ENCODE results near the gene LPAR2.
"Not testable (repeated sequence)": the region's sequence is repeated elsewhere in the genome, so short reads cannot be mapped to it uniquely, and the experiment has no call there.

Gene LPAR2

DNA sequence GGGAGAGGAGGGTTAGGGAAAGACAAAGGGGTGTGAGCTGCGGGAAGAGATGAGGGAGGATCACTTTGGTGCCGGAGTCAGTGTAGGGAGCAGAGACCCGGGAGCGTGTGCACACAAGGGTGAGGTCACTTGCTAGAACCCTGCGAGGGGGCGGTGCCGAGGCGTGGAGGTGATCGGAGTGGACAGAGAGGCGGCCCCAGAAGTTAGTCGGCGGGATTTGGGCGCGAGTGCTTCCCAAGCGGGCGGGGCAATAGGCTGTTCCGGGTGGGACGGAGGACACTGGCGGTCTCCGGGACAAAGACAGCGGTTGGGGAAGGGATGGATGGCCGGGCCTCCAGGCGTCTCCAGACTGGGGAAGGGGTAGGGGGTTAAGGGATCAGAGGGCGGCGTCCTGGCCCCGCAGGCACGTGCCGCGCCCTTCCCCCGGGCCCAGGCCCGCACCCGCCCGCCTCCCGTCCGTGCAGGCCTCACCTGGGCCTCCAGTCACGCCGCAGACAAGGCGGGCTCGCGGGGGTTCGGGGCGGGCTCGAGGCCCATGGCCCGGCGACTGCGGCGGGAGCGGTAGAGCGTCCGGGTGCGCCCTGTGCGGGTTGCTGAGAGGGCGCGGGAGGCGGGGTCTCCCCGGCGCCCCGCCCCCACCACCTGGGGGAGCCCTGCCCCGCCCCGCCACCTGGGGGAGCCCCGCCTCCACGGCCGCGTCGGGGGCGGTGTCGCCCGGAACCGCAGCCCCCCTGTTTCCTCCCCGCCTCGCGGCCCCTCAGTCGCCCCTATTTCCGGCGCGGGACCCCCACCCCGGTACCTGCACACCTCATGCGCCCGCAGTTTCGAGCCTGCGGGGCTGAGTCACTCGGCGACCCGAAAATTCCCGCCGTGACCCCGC, at the start of gene LPAR2:
TSS of gene LPAR2 (minus strand) at position 600 of the 880 bp plus-strand sequence. CDS start 945 bp downstream, outside the sequence.
- peak within 1 kb of the TSS; percentile 79 for H3K4me3 ChIP-seq (ENCODE audit: low read depth, low read length)
- TF ChIP-seq, protein P1, sequence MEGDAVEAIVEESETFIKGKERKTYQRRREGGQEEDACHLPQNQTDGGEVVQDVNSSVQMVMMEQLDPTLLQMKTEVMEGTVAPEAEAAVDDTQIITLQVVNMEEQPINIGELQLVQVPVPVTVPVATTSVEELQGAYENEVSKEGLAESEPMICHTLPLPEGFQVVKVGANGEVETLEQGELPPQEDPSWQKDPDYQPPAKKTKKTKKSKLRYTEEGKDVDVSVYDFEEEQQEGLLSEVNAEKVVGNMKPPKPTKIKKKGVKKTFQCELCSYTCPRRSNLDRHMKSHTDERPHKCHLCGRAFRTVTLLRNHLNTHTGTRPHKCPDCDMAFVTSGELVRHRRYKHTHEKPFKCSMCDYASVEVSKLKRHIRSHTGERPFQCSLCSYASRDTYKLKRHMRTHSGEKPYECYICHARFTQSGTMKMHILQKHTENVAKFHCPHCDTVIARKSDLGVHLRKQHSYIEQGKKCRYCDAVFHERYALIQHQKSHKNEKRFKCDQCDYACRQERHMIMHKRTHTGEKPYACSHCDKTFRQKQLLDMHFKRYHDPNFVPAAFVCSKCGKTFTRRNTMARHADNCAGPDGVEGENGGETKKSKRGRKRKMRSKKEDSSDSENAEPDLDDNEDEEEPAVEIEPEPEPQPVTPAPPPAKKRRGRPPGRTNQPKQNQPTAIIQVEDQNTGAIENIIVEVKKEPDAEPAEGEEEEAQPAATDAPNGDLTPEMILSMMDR (IDR thresholded peaks at IDR 0.05; ENCODE audit: borderline replicate concordance, insufficient read depth, low read depth, low read length), result no peak

- TF ChIP-seq, protein P1 (IDR thresholded peaks at IDR 0.05; ENCODE audit: borderline replicate concordance, insufficient read depth, low read depth, low read length), result no peak
- H3K4me3 ChIP-seq (ENCODE audit: low read depth, low read length), result no peak overlapping the region
Observed at GRCh38 chr19:19677579-19677978, 49.6 kb upstream of the LPAR2 start.

GRCh38 chr19:19674315-19674714, 46.3 kb upstream of the LPAR2 start:
- TF ChIP-seq, protein P1 (IDR thresholded peaks at IDR 0.05; ENCODE audit: borderline replicate concordance, insufficient read depth, low read depth, low read length), result no peak
- no peak overlapping the region for H3K4me3 ChIP-seq (ENCODE audit: low read depth, low read length)

DNA sequence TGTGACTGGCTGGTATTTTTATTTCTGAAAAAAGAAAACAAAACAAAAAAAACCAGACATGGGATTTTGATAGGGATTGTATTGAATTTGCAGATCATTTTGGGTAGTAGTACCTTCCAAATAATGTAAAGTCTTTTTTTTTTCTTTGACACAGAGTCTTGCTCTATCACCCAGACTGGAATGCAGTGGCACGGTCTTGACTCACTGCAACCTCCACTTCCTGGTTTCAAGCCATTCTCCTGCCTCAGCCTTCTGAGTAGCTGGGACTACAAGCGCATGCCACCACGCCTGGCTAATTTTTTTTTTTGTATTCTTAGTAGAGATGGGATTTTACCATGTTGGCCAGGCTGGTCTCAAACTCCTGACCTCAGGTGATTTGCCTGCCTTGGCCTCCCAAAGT, 44.8 kb upstream of the LPAR2 start:
- TF ChIP-seq, protein P1 (IDR thresholded peaks at IDR 0.05; ENCODE audit: borderline replicate concordance, insufficient read depth, low read depth, low read length), result no peak
- no peak overlapping the region for H3K4me3 ChIP-seq (ENCODE audit: low read depth, low read length)

GRCh38 chr19:19670070-19670551, 42.1 kb upstream of the LPAR2 start:
- H3K4me3 ChIP-seq (ENCODE audit: low read depth, low read length), result no peak overlapping the region
- TF ChIP-seq, protein P1 (IDR thresholded peaks at IDR 0.05; ENCODE audit: borderline replicate concordance, insufficient read depth, low read depth, low read length), result no peak

GRCh38 chr19:19668230-19669012, 40.4 kb upstream of the LPAR2 start, which contains the start of gene ZNF101:
ZNF101 (plus strand) TSS chr19:19668839; CDS start chr19:19668964, 125 bp downstream.
- H3K4me3 ChIP-seq (ENCODE audit: low read depth, low read length), result peak within 1 kb of the TSS; percentile 95
- TF ChIP-seq, protein P1 (IDR thresholded peaks at IDR 0.05; ENCODE audit: borderline replicate concordance, insufficient read depth, low read depth, low read length), result no peak

DNA sequence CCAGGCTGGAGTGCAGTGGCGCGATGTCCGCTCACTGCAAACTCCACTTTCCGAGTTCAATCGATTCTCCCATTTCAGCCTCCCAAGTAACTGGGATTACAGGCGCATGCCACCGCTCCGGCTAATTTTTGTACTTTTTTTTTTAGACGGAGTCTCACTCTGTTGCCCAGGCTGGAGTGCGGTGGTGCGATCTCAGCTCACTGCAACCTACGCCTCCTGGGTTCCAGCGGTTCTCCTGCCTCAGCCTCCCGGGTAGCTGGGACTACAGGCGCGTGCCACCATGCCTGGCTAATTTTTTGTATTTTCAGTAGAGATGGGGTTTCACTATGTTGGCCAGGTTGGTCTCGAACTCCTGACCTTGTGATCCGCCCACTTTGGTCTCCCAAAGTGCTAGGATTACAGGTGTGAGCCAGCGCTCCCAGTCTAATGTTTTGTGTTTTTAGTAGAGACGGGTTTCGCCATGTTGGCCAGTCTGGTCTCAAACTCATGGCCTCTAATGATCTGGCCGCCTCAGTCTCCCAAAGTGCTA, 37.5 kb upstream of the LPAR2 start:
- H3K4me3 ChIP-seq (ENCODE audit: low read depth, low read length), result not testable (repeated sequence)

Data from GM12875 (cell line).